AML-193 (cell line): ENCODE results near the gene KLF17.

ENCODE experiments used
- DNase-seq, 2 experiments: peaks; one replicate each; lab custom pipeline; 2025; lab: John Stamatoyannopoulos, UW

KLF17 gene

GRCh38 chr1:44118682-44119081 is at the start of gene KLF17:
TSS of gene KLF17 (plus strand) at chr1:44118821. CDS start at chr1:44118908, 87 bp downstream.
- no peak for DNase-seq

GRCh38 chr1:44071461-44071860 is 47.2 kb upstream of the KLF17 start:
- no peak for DNase-seq

GRCh38 chr1:44072204-44072603 is 46.4 kb upstream of the KLF17 start:
- no peak for DNase-seq

- no peak for DNase-seq
Observed at GRCh38 chr1:44072821-44073220, 45.8 kb upstream of the KLF17 start.

DNA sequence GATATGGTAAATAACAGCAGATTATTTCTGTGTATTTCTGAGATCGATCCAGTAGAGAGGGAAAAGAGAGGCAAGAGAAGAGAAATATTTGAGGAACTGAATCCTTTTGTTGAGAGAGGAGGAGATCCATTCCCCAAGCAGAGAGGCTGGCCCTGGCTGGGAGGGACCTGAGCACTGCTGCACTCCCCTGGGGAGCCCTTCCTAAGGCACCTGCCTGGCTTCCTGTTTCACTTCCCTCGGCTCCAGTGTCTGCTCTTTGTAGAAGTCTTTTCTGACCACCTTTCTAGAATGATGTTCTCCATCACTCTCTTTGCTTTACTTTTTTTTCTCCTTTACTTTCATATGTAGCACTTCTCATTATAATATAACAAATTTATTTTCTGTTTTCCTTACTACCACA is 45.1 kb upstream of the KLF17 start:
- DNase-seq: no peak

- DNase-seq: no peak
Observed at GRCh38 chr1:44074415-44074814, 44.2 kb upstream of the KLF17 start.

DNA sequence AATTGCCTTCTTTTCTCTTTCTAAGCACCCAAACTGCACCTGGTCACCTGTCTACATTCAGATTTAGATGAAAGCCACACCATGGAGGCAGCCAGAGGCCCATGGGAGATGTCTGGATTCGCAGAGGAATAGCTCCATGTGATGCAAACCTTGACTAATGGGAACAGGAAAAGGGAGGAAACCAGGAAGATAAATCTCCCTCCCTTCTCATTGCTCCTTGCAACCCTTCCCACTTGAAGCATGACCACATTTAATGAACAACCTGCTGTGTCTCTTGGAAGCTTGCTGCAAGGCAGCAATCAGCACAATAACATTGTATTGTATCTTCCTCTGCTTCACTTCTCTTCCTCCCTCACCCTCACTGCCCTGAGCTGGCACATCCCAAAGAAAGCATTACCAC is 42.6 kb upstream of the KLF17 start:
- no peak for DNase-seq

DNA sequence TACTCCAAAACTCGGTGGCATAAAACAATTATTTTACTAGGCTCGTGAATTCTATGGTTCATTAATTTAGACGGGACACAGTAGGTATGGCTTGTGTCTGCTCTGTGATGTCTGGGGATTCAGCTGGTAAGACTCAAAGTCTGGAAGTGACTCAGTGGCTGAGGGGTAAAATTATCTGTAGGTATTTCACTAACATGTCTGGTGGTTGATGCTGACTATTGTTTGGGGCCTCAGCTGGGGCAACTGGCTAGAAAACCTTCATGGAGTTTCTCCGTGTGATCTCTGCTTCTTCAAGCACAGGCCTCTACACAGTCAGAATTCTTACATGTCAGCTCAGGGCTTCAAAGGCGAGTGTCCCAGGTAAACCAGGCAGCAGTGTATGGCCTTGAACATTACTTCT is 41.2 kb upstream of the KLF17 start:
- DNase-seq: no peak

DNA sequence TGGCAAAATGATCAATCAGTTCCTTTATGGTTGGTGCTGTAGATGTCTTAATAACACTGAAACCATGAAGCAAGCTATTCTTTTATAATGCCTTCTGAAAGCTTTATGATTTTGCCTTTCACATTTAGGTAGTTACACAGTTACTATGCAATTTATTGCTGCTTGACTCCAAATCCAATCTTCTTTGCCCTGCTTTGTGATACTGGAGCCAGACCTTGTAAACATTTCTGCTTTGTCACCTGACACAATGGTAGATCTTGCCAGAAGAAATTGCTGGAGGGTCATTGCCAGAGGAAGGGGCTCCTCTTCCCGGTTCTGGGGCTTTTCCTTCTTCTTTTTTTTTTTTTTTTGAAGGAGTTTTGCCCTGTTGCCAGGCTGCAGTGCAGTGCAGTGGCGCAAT is 40.5 kb upstream of the KLF17 start:
- DNase-seq: no peak

DNA sequence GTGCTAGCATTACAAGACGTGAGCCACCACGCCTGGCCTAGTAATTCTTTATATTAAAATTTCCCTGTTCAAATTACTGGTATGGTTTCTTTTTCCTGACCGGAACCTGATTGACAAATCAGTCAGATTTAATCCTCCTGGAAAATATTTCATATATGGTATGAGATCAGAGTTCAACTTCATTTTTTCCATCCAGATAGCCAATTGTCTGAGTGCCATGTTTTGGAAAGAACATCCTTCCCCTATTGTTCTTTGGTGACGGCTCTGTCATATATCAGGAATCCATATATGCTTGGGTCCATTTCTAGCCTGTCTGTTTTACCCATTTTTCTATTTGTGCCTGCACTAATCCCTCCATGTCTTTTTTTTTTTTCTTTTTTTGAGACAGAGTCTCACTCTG is 39.1 kb upstream of the KLF17 start:
- no peak for DNase-seq

DNA sequence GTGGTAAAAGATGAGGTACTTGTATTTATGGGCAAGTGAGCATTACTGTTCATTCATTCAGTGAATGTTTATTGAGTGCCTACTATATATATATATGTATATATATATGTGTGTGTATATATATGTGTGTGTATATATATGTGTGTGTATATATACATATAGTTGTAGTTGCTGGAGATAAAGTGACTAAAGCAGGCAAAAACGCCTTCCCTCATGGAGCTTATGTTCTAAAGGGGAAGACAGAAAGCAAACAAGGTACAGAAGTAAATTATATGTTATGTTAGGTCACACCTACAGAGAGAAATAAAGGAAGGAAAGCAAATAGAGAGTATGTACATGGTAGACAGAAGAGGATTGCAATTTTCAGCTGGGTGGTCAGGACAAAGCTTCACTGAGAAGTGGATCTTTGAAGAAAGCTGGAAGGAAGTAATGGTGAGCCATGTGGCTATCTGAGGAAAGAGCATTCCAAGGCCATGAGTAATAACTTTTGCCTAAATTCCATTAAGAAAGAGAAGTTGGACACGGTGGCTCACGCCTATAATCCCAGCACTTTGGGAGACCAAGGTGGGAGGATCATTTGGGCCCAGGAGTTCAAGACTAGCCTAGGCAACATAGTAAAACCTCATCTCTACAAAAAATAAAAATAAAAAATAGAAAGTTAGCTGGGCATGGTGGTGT is 33.5 kb upstream of the KLF17 start:
- DNase-seq: no peak

- DNase-seq: no peak
Observed at GRCh38 chr1:44086692-44087474, 31.7 kb upstream of the KLF17 start.

DNA sequence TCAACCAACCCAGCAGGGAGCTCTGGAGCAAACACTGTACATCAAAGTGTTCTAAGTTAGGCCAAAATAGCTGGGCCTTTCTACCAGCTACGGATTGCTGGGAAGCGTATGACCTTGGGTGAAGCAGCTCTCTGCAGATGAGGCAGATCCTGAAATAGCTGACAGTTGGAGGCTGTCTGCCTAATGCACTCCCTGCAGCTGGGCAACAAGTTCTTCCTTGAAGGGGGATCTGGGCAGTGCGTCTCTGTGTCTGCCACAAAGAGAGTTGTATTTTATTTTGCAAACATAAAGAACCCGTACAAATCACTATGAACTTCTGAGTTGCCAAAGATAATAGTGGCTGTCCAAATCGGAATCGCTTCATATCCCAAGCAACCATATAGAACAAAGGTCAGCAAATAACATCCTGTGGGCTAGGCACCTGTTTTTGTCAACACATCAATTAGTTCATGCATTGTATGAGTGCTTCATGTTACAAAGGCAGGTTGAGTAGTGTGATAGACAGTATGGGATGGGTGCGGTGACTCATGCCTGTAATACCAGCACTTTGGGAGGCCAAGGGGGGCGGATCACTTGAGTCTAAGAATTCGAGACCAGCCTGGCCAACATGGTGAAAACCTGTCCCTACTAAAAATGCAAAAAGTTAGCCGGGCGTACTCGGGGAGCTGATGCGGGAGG is 29.1 kb upstream of the KLF17 start:
- no peak for DNase-seq

DNA sequence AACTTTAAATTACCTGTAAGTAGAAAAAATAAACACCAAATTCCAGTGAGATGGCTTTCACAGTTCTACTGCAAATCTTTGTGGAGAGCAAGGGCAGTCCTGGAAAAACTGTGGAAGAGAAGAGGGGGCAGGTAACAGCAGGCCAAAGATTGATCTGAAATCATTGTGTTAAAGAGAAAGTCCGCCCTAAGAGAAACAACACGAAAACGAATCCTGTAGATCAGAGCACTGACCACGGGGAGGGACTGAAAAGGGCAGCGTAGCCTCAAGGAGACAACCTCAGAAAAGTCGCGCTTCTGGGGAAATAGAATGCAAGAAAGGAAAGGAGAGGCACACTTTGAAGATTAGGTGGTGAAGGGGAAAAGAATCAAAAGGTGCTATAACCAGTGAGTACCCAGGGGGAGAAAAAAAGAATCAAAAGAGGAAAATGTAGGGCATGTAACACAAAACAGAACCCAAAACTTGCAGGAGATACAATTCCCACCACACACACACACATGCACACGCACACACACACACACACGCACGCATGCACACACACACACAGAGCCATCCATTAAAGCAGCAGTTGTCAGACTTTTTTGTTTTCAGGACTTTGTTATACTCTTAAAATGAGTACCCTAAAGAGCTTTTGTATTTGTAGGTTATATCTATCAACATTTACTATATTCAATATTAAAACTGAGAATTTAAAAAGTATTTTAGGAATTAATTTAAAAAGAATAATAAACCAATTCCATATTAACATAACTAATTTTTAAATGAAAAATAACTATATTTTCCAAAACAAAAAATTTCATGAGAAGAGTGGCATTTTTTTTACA is 28.0 kb upstream of the KLF17 start:
- DNase-seq: no peak

GRCh38 chr1:44094047-44094446 is 24.6 kb upstream of the KLF17 start:
- no peak for DNase-seq

DNA sequence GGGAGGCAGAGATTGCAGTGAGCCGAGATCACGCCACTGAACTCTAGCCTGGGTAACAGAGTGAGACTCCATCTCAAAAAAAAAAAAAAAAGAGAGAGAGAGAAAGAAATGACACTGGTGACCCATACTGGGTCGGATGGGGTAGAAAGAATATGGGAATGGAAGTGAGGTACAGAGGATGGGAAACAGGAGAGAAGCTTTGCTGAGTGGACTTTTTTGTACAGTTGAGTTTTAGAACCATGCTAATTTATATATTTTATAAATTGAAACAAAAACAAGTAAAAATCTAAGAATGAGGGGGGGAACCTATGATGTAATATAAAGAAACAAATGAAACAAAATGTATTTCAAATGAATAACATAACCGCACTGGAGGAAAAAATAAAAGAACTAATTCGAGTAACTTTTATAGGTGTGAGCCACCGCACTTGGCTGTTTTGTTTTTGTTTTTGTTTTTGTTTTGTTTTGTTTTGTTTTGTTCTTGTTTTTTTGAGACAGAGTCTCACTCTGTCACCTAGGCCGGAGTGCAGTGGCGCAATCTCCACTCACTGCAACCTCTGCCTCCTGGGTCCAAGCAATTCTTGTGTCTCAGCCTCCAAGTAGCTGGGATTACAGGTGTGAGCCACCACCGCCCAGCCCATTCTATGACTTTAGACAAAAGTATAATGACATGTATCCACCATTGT is 18.3 kb upstream of the KLF17 start:
- no peak for DNase-seq

GRCh38 chr1:44101328-44101727 is 17.3 kb upstream of the KLF17 start:
- DNase-seq: no peak

DNA sequence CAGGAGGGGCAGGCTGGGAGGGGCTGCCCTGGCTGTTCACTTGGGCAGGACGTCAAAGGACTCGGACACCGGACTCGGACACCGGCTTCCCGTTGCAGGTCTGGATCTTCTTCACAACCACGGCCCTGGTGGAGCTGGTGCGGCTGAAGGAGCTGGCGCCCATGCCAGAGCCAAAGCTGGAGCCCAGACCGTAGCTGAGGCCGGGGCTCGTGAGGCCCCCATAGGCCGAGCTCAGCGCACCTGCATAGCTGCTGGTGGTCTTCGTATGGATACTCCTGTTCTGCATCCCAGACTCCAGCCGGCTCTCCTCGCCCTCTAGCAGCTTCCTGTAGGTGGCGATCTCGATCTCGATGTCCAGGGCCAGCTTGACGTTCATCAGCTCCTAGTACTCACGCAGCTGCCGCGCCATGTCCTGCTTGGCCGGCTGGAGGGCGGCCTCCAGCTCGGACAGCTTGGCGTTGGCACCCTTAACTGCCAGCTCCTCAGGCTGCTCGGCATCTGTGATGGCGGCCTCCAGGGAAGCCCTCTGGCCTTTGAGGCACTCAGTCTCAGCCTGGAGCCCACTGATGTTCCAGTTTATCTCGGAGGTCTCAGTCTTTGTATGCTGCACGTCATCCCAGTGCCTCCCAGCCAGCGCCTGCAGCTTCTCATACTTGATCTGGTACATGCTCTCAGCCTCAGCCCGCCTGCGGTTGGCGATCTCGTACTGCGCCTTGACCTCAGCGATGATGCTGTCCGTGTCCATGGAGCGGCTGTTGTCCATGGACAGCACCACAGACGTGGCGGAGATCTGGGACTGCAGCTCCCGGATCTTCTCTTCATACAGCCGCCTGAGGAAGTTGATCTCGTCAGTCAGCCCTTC is 15.1 kb upstream of the KLF17 start:
- no peak for DNase-seq

GRCh38 chr1:44105810-44106209 is 12.8 kb upstream of the KLF17 start:
- no peak for DNase-seq

DNA sequence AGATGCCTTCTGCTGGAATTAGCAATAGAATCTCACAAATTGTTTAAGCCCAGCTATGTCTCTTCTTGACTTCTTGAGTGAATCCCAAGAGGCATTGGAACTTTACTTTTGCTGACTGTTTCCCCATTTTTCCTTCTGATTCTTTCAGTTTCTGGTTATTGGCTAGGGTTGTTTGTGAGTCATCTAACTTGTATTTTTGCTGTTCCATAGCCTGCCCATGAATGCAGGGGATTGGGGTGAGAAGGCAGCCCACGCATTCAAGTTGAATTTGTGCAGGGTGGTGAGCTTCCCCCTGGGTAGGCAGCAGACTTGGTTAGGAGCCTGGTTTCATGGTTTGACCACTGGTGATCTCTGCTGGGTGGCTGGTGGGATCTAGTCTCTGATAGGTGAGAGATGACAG is 10.4 kb upstream of the KLF17 start:
- no peak for DNase-seq

GRCh38 chr1:44108971-44109370 is 9.7 kb upstream of the KLF17 start:
- DNase-seq: no peak
